Upper lobe of right lung (tissue), 1 donor: ENCODE data around the gene TEAD1. TPM values are rescaled to one million over a fixed set of nuclear protein-coding genes. Genes with fewer than 3 reads are reported as not detected.

Source experiments
- ATAC-seq: fragments of 200-7000 bp; cut with Tn5 transposase; one replicate; pipeline ENCODE4 v1.9.1; 2020; ENCODE audit warnings: mild to moderate bottlenecking, moderate library complexity
- DNase-seq: peaks from one replicate; pipeline ENCODE4 v3.0.0-alpha.2; 2020
- H3K27ac ChIP-seq: fragments of 200-600 bp; one replicate; pipeline ENCODE4 v1.8.0; 2022
- H3K27me3 ChIP-seq: fragments of 200-600 bp; one replicate; pipeline ENCODE4 v1.8.0; 2022; ENCODE audit warnings: mild to moderate bottlenecking
- H3K36me3 ChIP-seq: fragments of 200-600 bp; one replicate; pipeline ENCODE4 v1.8.0; 2022
- H3K4me1 ChIP-seq: fragments of 200-600 bp; one replicate; pipeline ENCODE4 v1.8.0; 2022
- H3K4me3 ChIP-seq: fragments of 200-600 bp; one replicate; pipeline ENCODE4 v1.8.0; 2022; ENCODE audit warnings: mild to moderate bottlenecking
- H3K9me3 ChIP-seq: fragments of 200-600 bp; one replicate; pipeline ENCODE4 v1.8.0; 2022
- intact Hi-C: fragments of 100-400 bp; cut with DNase I; formaldehyde crosslinking; loops from one replicate; pipeline ENCODE4 v1.11.0; 2022
- total RNA-seq: library from RNA; stranded (reverse); fragmentation: NEBNext Ultra II Directional; extraction: Animal tissue kit (Norgen Biotek cat#: 25700); gene quantifications from one replicate; pipeline ENCODE4 v1.2.1, GENCODE V29; 2021
- TF ChIP-seq, protein P1 (sequence below): fragments of 200-600 bp; IDR thresholded peaks from one replicate; pipeline ENCODE4 v1.8.0; 2022; ENCODE audit warnings: antibody characterized with exemption
- donor health status: DM: no; HTN: yes; CAD: no; lungs with severe emphysema.

The TEAD1 gene
- total RNA-seq, 1 donor from 2014 or later: 72.3 TPM

DNA sequence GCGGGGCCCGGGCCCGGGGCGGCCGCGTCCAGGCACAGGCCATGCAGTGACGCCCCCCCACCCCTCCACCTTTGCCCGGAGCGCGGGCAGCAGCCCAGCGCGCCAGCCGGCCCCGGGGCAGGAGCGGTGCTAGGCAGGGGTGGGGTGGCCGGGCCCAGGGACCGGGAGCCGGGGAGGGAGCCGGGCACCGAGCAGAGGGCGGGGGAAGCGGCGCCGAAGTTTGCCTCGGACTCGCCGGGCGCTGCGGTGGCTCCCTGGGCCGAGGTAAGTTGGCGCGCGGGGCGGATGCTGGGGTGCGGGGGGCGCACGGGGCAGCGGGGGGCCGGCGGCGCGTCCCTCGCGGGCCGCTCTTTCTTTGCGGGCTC, 332 bp downstream of the TEAD1 start:
- DNase-seq (no peak), ATAC-seq (peak; percentile 51)
- no peaks in the 10 kb centered on the region for H3K27me3 ChIP-seq

DNA sequence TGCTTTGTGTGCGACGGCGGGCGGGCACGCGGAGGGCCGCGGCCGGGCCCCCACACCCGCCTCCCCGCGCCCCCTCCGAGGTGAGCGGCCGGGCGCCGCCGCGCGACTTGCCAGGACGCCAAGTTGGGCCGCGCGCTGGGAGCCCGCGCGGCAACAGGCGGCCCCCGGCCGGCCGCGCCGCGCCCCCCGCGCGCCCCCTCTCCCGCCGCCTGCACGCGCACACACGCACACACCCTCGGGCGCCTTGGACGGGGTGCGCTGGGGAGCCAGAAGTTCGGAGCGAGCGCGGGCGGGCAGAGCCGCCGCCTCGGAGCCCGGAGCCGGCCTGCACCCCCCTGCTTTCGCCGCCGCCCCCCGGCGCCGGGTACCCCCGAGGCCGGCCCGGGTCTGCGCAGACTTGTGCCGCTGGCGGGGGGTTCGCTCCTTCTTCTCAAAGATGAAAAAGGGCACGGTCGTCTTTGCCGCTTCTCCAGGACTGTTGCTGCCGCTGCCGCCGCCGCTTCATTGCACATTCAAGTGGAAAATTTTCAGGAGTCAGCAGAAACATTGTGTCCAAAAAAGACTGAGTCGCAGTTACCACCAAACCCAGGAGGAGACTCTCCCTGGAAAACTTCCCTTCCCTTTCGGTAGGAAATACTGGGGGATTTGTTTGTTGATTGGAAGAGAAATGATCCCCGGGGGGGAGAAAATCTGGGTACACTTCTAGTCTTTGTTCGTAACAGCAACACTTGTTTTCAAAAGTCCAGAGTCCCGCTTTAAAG, 895 bp downstream of the TEAD1 start:
- H3K4me3 ChIP-seq: peak overlapping the region; percentile 63
- peaks cover 18% of the 10 kb centered on the region for H3K4me1 ChIP-seq
- ATAC-seq (peak; percentile 1), DNase-seq (peak; percentile 70)
- intact Hi-C loops: no loop called here
- H3K27ac ChIP-seq: peak overlapping the region; percentile 79
- no peaks in the 10 kb centered on the region for H3K9me3 ChIP-seq
- TF ChIP-seq, protein P1, sequence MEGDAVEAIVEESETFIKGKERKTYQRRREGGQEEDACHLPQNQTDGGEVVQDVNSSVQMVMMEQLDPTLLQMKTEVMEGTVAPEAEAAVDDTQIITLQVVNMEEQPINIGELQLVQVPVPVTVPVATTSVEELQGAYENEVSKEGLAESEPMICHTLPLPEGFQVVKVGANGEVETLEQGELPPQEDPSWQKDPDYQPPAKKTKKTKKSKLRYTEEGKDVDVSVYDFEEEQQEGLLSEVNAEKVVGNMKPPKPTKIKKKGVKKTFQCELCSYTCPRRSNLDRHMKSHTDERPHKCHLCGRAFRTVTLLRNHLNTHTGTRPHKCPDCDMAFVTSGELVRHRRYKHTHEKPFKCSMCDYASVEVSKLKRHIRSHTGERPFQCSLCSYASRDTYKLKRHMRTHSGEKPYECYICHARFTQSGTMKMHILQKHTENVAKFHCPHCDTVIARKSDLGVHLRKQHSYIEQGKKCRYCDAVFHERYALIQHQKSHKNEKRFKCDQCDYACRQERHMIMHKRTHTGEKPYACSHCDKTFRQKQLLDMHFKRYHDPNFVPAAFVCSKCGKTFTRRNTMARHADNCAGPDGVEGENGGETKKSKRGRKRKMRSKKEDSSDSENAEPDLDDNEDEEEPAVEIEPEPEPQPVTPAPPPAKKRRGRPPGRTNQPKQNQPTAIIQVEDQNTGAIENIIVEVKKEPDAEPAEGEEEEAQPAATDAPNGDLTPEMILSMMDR: no peak
- no peaks in the 10 kb centered on the region for H3K36me3 ChIP-seq
- no peaks in the 10 kb centered on the region for H3K27me3 ChIP-seq

More for the DNA sequence above, 332 bp downstream of the TEAD1 start:
- H3K36me3 ChIP-seq: no peaks in the 10 kb centered on the region
- no peaks in the 10 kb centered on the region for H3K9me3 ChIP-seq
- peak overlapping the region; percentile 62 for H3K4me3 ChIP-seq
- peaks cover 12% of the 10 kb centered on the region for H3K4me1 ChIP-seq
- H3K27ac ChIP-seq: peak overlapping the region; percentile 79
- TF ChIP-seq, protein P1: no peak
- intact Hi-C loops: no loop called here

DNA sequence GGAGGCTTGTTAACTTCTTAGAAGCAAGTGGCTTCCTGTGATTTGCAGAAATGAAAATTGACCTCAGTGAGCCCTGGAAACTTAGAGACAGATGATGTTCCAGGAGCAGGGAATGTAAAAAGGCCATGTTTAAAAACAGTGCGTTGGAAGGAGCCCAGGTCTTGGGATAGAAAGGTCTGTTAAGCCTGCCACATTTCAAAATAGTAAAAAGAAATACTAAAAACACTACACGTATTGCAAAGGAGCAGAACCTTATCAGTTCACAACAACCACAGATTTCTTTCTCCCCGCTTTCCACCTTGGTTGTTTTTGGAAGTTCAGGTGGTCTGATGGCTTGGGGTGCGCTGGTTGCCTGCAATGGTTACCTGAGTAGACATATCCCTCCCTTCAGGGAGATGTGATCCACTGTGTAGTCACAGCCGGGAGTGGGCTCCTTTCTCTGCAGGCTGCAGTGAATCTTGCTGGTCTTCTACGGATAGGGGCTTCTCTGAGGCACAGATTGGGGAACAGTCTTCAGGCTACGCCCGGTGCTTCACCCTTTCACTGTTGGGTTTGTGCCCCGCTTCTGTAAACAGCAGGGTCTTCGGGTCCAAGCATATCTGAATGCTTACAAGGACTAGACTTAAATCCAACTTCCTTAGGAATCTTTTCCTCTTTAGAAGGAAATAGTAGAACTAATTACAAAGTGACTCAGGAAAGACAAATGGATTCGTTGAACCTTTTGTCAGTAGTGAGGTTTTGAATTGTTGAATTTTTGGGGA, 1.9 kb downstream of the TEAD1 start:
- TF ChIP-seq, protein P1: no peak
- Histone ChIP-seq H3K36me3 (no peaks in the 10 kb centered on the region), H3K27me3 (no peaks in the 10 kb centered on the region), H3K9me3 (no peaks in the 10 kb centered on the region), H3K4me1 (peaks cover 24% of the 10 kb centered on the region), H3K27ac (peak overlapping the region; percentile 70), H3K4me3 (peak overlapping the region; percentile 63)
- ATAC-seq: no peak
- DNase-seq: no peak
- intact Hi-C loops: no loop called here

DNA sequence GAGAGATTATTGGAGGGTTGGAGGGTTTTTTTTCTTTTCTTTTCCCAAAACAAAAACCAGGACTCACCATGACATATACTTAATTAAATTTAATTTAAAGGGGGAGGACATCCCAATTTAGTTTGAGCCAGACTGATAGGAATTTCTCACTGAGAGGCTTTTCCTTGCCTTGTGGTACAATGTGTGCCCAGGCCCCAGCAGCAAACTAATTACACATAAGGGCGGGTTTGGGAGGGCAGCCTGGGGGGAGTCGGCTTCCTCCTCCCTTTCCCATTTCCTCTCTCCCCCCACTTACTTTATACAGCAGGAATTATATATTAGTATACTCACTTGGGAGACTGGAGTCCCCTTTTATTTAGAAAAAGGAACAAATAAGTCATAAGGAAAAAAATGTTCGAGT, 2.9 kb downstream of the TEAD1 start:
- Histone ChIP-seq H3K27ac (peak overlapping the region; percentile 70), H3K9me3 (no peaks in the 10 kb centered on the region), H3K4me1 (peaks cover 24% of the 10 kb centered on the region), H3K36me3 (no peaks in the 10 kb centered on the region), H3K27me3 (no peaks in the 10 kb centered on the region), H3K4me3 (peak overlapping the region; percentile 63)
- TF ChIP-seq, protein P1: no peak
- no peak for ATAC-seq
- intact Hi-C loops: no loop called here
- no peak for DNase-seq

DNA sequence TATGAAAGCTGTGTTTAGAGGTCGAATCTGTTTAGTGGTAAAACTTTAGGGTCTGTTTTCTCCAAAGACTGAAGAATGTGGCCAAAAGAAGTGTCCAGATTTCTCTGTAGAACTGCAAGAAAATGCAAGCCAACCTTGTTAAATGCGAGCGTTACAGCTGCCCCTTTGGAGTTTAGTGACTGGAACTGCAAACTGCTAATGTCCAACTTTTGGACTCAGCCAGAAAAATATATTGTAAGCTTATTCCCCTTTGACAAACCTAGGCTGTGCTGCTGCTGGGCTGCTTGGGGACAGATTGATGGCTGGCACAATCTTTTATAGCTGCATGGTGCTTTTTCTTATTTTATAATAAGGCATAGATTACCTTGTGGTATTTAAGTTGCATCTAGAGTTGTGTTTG, 3.9 kb downstream of the TEAD1 start:
- intact Hi-C loops: no loop called here
- TF ChIP-seq, protein P1: no peak
- peak overlapping the region; percentile 5 for H3K27ac ChIP-seq
- DNase-seq: no peak
- H3K27me3 ChIP-seq: no peaks in the 10 kb centered on the region
- no peaks in the 10 kb centered on the region for H3K9me3 ChIP-seq
- H3K4me3 ChIP-seq: peak overlapping the region; percentile 63
- H3K4me1 ChIP-seq: peaks cover 24% of the 10 kb centered on the region
- H3K36me3 ChIP-seq: no peaks in the 10 kb centered on the region
- no peak for ATAC-seq
